GM18526 (cell line): Measurements from ENCODE around the gene G6PD.
A peak's percentile ranks its signal among the peaks of the same experiment; 100 is the strongest.

Experiments
- POLR2A ChIP-seq: IDR thresholded peaks from 3 replicates; pipeline ENCODE4 v1.6.1; 2011; ENCODE audit not compliant: insufficient read length; ENCODE audit errors: extremely low read depth

G6PD gene

GRCh38 chrX:154540897-154541535, 5.6 kb downstream of the G6PD start:
- TF ChIP-seq POLR2A = no peak

- no peak for TF ChIP-seq POLR2A
These were observed 7.6 kb downstream of the G6PD start for GRCh38 chrX:154539077-154539476.

- no peak for TF ChIP-seq POLR2A
These were observed 10.8 kb downstream of the G6PD start for GRCh38 chrX:154535892-154536291.

- TF ChIP-seq POLR2A = no peak
These were observed 11.9 kb downstream of the G6PD start for GRCh38 chrX:154534526-154535322.

- no peak for TF ChIP-seq POLR2A
These were observed 14.0 kb downstream of the G6PD start for GRCh38 chrX:154532690-154533089.

- no peak for TF ChIP-seq POLR2A
These were observed 15.0 kb downstream of the G6PD start for GRCh38 chrX:154531626-154532025.

GRCh38 chrX:154530286-154530685, 16.4 kb downstream of the G6PD start:
- TF ChIP-seq POLR2A = no peak

GRCh38 chrX:154529206-154529612, 17.4 kb downstream of the G6PD start:
- TF ChIP-seq POLR2A = no peak

GRCh38 chrX:154526901-154527675, 19.6 kb downstream of the G6PD start:
- peak; percentile 16 for TF ChIP-seq POLR2A

- no peak for TF ChIP-seq POLR2A
These were observed 20.8 kb downstream of the G6PD start for GRCh38 chrX:154525606-154526490.

GRCh38 chrX:154519389-154519788, 27.3 kb downstream of the G6PD start:
- no peak for TF ChIP-seq POLR2A

GRCh38 chrX:154517101-154517781, 29.4 kb downstream of the G6PD start:
- TF ChIP-seq POLR2A = no peak

- TF ChIP-seq POLR2A = no peak
These were observed 30.0 kb downstream of the G6PD start for GRCh38 chrX:154516656-154517100.

GRCh38 chrX:154515966-154516655, 30.5 kb downstream of the G6PD start, which contains the start of gene FAM3A:
Gene FAM3A, minus strand, starts transcription at chrX:154516232. Its CDS starts 460 bp downstream, at chrX:154515772.
- peak; percentile 79 for TF ChIP-seq POLR2A
